Activated CD4-positive, alpha-beta T cell treated with anti-CD3 and anti-CD28 coated beads, Interleukin-10, Interleukin-2, amounts not matched to agents 100 ng/mL and 50 ng/mL, durations not matched to agents 16 hours and 8 hours (primary cell): ENCODE data around the gene PLEKHM3.
"Not testable (repeated sequence)": the region's sequence is repeated elsewhere in the genome, so short reads cannot be mapped to it uniquely, and the experiment has no call there.

ENCODE experiments used
- DNase-seq: peaks from one replicate; pipeline ENCODE4 v3.0.0-alpha.2; 2020

Gene PLEKHM3

GRCh38 chr2:208037564-208038487, 12.5 kb upstream of the PLEKHM3 start:
- DNase-seq = no peak

- no peak for DNase-seq
Measured at GRCh38 chr2:208036357-208036756, 11.0 kb upstream of the PLEKHM3 start.

DNA sequence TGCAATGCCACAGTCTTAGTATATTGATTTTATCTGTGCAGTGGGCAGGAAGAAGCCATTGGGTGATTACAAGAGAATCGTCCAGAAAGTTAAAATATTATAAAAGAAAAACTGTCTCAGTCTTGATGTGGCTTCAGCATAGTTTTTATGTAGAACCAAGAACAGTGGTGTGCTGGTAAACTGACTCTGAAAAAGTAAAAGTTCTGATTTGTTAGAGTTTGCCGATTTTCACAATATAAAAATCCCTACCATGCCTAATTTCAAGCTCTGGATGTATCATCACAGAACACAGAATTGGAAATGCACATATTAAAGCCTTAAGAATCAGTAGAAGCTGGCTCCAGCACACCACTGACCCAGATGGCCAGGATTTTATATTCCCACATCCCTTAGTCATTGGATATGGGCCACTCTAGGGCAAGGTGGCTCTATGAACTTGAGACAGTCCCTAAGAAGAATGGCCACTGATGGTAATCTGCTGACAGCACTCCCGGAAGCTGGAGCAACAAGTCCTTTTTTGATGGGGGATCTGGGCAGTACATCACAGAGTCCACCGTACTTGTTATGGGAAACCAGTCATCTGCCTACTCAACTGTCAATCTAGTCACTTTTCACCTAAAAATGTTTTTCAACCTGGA, 9.3 kb upstream of the PLEKHM3 start:
- no peak for DNase-seq

DNA sequence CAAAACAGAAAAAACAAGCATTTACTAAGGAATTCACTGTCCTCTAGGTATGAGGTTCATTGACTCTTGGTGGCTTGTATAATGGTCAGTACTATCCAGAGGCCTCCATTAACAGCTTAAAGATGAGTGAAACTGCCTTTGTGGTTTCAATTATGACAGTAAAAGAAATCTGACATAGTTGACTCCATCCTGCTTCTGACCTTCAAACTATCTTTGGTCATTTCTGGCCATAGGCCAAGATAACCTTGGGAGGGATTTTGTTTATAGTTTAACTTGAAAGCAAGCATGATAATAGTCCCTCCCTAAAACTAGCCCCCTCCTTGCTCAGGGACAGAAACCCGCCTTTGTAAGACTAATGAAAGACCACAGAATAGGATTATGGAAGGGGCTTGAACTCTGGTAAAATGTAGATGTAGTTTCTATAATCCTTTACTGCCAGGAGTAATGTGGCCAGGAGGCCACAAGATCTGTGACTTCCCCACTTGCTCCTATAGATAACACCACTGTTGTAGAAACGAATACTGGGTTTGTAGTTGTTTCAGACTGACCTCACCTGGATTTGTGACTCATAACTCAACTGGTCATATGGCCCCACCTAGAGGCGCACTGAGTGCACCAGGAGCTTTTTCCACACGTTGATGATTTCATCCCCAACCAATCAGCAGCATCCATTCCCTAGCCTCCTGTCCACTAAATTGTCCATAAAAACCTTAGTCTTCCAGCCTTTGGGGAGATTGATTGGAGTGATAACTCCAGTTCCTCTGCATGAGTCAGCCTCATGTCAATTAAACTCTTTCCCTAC, 8.6 kb upstream of the PLEKHM3 start:
- DNase-seq = peak; percentile 55

DNA sequence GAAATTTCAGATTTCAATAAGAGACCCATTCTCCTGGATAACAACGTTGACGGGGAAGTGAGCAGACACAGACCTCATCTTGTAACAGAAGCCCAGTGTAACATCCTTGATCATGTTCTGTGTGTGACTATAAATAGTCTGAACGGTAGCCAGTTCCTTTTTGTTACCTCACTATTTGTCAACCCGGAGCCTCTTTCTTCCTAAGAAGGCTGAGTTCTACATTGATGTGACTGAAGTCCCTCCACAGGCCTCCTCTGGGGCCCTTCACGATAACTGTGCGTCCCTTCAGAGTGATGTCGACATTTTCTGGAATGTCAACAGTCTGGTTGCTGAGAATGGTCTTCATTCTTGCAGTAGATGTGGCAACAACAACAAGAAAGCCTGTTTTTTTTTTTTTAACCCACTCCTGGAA, 6.3 kb upstream of the PLEKHM3 start:
- DNase-seq = no peak

DNA sequence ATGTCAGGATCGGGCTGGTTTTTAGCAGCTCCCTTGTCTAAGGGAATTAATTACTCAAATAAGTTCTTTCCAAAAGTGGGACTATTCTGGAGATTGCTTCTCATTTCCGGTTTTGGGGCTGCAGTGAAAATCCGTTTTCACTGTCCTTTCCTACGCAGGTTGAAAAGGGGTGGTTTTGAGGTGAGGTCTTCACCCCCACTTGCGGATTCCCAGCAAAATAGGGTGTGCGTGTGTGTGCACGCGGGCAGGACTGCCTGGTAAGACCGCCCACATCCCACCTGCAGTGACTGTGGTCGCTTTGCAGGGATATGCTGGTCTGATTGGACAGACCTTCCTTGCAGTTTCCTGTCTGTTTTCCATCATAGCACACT, 472 bp upstream of the PLEKHM3 start:
- DNase-seq = peak; percentile 58

DNA sequence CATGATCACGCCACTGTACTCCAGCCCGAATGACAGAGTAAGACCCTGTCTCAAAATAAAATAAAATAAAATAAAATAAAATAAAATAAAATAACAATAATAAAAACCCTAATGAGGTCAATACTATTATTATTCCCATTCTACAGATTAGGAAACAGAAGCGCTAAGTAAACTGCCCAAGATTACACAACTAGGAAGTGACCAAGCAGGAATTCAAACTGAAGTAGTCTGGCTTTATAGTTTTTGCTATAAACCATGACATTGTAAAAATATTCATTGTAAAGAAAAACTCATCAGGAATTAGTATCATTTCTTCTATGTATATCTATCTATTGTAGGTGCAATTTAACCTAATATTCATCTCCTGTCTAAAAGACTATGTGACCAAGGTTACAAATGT, 1.2 kb downstream of the PLEKHM3 start:
- DNase-seq = no peak

GRCh38 chr2:208020253-208020652, 5.1 kb downstream of the PLEKHM3 start:
- DNase-seq = no peak

GRCh38 chr2:208018124-208018712, 7.1 kb downstream of the PLEKHM3 start:
- not testable (repeated sequence) for DNase-seq

DNA sequence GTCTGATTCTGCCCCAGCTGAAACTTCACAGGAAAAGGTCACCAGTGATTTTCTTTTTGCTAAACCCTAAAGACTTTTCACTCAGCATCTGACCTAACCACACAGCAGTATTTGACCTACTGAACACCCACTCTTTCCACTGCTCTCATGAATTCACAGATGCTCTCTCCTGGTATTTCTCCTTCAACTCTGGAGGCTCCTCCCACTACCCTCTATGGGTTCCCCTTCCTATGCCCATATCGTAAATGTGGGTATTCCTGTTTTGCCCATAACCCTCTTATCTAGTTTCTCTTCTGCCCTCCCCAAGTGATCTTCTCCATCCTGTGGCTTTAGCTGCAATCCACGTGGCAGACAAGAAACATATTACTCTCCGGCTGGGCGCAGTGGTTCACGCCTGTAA, 7.6 kb downstream of the PLEKHM3 start:
- peak; percentile 13 for DNase-seq

DNA sequence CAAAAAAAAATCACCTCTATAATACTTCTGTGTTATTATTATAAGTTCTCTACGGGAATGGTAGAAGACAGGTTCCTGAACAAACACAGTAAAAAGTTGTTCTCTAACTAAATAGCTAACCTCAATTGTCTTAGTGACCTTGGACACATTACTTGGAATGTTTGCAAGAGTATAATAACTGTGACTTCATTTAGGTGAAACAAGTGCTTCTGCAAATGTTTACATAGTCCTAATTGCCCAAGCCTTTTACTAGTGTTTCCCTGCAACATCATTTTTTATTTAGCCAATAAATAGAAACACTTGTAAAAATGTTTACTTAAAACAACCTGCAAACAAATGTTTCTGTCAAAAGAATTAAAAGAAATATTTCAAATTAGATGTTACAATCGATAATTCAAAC, 9.9 kb downstream of the PLEKHM3 start:
- DNase-seq = no peak

GRCh38 chr2:208013285-208014178, 11.8 kb downstream of the PLEKHM3 start:
- DNase-seq = peak; percentile 40

DNA sequence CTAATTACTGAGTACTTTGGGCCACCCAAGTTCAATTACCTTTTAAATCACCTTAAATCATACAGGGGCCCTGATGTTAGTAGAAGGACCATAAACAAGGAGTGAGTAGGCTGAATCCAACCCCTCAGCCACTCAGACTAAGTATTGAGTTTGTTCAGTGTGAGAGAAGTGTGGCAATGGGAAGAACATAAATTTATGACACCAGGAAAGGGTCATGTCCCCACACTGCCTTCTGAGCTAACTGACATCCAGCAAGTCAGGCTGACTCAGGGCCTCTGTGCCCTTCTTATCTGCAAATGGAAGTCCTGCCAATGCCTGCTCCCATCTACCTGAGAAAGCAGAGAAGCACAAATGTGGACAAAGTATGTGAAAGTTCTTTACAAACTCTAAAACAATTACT, 12.9 kb downstream of the PLEKHM3 start:
- DNase-seq = no peak

DNA sequence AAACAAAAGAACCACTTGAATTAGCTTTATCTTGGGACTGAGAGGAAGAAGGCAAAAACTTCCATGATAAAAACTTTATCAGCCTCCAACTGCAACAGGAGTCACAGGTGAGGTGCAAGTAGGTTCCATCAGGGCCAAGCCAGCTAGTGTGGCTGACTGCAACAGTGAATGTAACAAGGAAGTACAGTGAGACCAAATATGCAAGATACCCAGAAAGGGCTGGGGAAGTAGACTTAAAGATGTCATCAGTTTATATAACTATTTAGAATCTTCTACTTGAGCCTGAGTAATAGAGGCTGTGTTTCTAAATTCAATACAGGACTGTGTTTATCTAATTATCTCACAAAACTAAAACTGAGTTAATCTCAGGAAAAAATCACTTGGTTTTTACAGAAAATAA, 14.8 kb downstream of the PLEKHM3 start:
- DNase-seq = no peak

- DNase-seq = peak; percentile 39
Measured at GRCh38 chr2:208006833-208007232, 18.5 kb downstream of the PLEKHM3 start.

GRCh38 chr2:208006337-208006736, 19.0 kb downstream of the PLEKHM3 start:
- DNase-seq = no peak

DNA sequence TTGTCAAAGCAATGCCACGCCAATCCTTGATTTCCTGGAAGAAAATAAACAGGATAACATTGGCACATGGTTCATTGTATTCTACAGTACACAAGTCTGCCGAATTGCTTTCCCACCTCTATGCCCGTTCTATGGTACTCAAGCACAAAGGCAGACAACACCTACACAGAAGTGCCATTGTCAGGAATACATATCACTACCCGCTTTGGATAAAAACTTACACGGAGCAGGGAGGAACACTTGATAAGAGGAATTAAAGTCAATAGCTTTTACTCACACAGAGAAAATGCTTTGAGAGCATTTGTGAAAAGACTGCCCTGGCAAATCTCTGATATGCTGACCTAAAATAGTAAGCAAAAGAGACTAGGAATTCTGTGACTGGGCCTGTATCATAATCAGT, 23.4 kb downstream of the PLEKHM3 start:
- DNase-seq = no peak

DNA sequence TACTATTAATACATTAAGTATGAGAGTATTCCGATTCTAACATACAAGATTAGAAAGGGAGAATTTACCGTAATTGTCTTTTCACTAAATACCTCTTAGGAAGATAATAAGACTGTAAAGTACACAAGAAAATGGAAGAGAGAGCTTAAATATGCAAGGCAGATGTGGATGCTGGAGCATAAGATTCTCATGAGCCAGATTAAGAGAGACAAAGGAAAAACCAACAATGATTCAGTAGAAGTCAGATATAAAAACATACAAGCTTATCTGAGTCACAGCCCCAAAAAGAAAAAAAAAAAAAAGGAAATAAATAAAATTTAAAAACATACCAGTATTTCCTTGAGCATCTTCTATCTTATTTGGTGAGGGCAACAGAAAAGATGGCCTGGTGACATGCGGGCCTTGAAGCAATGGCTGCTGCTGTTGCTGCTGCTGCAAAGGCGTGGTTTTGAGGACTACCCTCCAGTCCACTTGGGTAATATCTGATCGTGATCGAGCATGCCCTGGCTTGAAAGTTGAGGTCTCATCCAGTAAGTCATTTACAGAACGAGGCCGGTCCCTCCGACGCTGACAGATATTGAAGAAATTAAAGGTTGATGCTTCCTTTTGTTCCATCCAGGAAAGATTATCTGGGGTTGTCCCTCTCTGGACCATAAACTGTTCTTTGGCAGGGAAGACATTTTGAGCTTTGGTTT, 24.5 kb downstream of the PLEKHM3 start:
- no peak for DNase-seq

- no peak for DNase-seq
Measured at GRCh38 chr2:207996848-207997247, 28.5 kb downstream of the PLEKHM3 start.

- DNase-seq = no peak
Measured at GRCh38 chr2:207995887-207996286, 29.4 kb downstream of the PLEKHM3 start.

DNA sequence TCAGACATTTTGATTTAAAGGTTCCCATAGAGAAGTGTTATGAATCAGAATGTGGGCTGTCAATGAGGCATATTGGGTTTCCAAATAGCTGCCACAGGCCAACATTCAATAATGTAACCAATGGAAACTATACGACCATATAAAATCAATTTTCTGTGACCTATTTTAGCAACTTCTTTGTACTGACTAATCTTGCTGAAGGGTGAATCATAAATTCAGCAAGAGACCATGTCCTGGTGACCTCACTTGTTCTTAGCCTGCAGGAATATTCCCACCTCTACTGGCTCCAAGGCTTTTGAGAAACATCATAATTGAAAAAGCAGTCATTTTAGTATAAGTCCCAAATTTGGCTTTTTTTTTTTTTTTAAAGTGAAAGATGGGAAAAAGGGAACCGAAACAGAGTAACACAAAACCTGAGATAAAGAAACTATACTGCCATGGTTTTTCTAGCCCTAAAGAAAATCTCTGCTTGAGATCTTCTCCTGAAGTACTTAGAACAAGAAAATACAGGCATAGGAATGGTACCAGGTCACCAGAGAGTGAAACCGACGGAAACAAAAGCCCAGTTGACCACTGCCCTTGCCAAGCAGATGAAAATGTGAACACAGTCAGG, 32.1 kb downstream of the PLEKHM3 start:
- DNase-seq = no peak
